Thyroid gland (tissue), 4 donors: ENCODE results near the gene BOK. TPM values are rescaled to one million over a fixed set of nuclear protein-coding genes. Genes with fewer than 3 reads are reported as not detected.
A peak's percentile ranks its signal among the peaks of the same experiment; 100 is the strongest.

Source experiments
- DNase-seq, 2 donors: peaks; one replicate each; pipeline ENCODE4 v3.0.0-alpha.2; 2019
- H3K27ac ChIP-seq, 3 donors: fragments of 200-600 bp; sonication (generic); 1 replicate in 2 of 3; 2 replicates in 1 of 3; pipeline ENCODE4 v1.5.1; 2016 to 2019; ENCODE audit warnings: mild to moderate bottlenecking in 1 of 3, moderate library complexity in 1 of 3
- H3K27me3 ChIP-seq: fragments of 200-600 bp; sonication (generic); one replicate; pipeline ENCODE4 v1.5.1; 2019
- H3K36me3 ChIP-seq, 2 donors: fragments of 200-600 bp; sonication (generic); one replicate each; pipeline ENCODE4 v1.5.1; 2016 to 2019
- H3K4me1 ChIP-seq, 2 donors: fragments of 200-600 bp; sonication (generic); one replicate each; pipeline ENCODE4 v1.5.1; 2017 to 2019
- H3K4me3 ChIP-seq, 3 donors: fragments of 200-600 bp; sonication (generic); replicated peaks in 1 of 3; 1 replicate in 2 of 3; 2 replicates in 1 of 3; pipeline ENCODE4 v1.5.1; 2016; ENCODE audit warnings: mild to moderate bottlenecking in 1 of 3
- H3K9me3 ChIP-seq: fragments of 200-600 bp; sonication (generic); one replicate; pipeline ENCODE4 v1.5.1; 2017
- CTCF ChIP-seq, 6 experiments: fragments of 200-600 bp in 3 of 6; fragments of 450-650 bp in 3 of 6; sonication (generic) in 3 of 6; IDR thresholded peaks; one replicate each; pipeline ENCODE4 v1.5.1; 2016 to 2019; ENCODE audit warnings: antibody characterized with exemption in 6 of 6, mild to moderate bottlenecking in 2 of 6, inconsistent platforms in 1 of 6, moderate library complexity in 1 of 6
- POLR2A ChIP-seq, 2 donors: fragments of 450-650 bp; IDR thresholded peaks; one replicate each; pipeline ENCODE4 v1.6.1; 2017; ENCODE audit warnings: antibody characterized with exemption in 2 of 2, mild to moderate bottlenecking in 2 of 2, moderate library complexity in 1 of 2
- WGBS, 2 donors: methylation state at CpG; one replicate each; pipeline ENCODE4 v1.1.5; 2017; 5-methylcytosine and 5-hydroxymethylcytosine counted together
- intact Hi-C: fragments of 100-400 bp; cut with DNase I; formaldehyde crosslinking; loops from one replicate; pipeline ENCODE4 v1.15.1; 2023
- total RNA-seq, 4 donors: library from RNA; depleted of rRNA; stranded (reverse); fragments of >200 nt; gene quantifications; one replicate each; pipeline ENCODE4 v1.2.3, GENCODE V29; 2016

Gene BOK
- total RNA-seq, 4 donors from 2014 or later, result 22.2 to 32.1 (median 27.0) TPM

- H3K9me3 ChIP-seq, result no peaks in the 10 kb centered on the region
- no peak for DNase-seq
- intact Hi-C loops, result no loop called here
- WGBS, 2 donors, result 90 to 95% methylated on average over 8 of the region's 8 CpGs
- H3K4me3 ChIP-seq, result no peak overlapping the region
- no peak for TF ChIP-seq POLR2A (IDR thresholded peaks at IDR 0.05)
- TF ChIP-seq CTCF (IDR thresholded peaks at IDR 0.05), result no peak
- no peak overlapping the region for H3K27ac ChIP-seq
- H3K36me3 ChIP-seq, result peaks cover 9 to 17% of the 10 kb centered on the region in 2 donors
- H3K27me3 ChIP-seq, result no peaks in the 10 kb centered on the region
- peaks cover 6% of the 10 kb centered on the region in 2 donors for H3K4me1 ChIP-seq
Measured at GRCh38 chr2:241606186-241606585, 47.6 kb downstream of the BOK start.

DNA sequence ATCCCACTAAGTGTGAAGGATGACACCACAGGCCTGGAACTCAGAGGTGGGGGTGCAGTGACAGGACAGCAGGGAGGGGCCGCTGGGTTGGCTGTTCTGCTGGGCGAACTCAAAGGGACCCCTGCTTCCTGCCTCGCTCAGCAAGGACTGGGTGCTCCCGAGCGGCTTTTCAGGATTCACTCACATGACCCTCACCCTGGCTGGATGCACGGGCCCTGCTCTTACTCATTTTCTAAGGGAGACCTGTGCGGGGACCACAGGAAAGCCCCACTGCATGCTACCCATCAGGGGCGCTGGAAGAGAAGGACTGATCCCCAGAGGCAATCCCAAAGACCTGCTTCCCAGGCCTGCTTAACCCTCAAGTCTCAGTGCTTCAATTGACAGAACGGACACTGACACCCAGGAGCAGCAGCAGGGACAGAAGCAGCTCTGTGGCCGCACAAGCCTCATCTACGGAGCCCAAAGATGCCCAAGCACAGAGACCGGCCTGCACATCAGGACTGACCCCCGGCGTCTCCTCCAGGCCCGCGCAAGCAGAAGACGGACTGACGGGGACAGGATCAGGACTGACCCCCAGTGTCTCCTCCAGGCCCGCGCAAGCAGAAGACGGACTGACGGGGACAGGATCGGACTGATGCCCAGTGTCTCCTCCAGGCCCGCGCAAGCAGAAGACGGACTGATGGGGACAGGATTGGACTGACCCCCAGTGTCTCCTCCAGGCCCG, 48.8 kb downstream of the BOK start:
- no peaks in the 10 kb centered on the region for H3K9me3 ChIP-seq
- intact Hi-C loops, result no loop called here
- H3K4me3 ChIP-seq, result no peak overlapping the region
- no peaks in the 10 kb centered on the region for H3K27me3 ChIP-seq
- TF ChIP-seq CTCF (IDR thresholded peaks at IDR 0.05) (no peak), POLR2A (IDR thresholded peaks at IDR 0.05) (no peak)
- H3K27ac ChIP-seq, result no peak overlapping the region
- peaks cover 9 to 15% of the 10 kb centered on the region in 2 donors for H3K36me3 ChIP-seq
- peaks cover 6% of the 10 kb centered on the region in 2 donors for H3K4me1 ChIP-seq
- 93 to 97% methylated on average over 24 to 26 of the region's 27 CpGs for WGBS, 2 donors
- no peak for DNase-seq

- WGBS, 2 donors, result 92 to 96% methylated on average over 10 of the region's 10 CpGs
Measured at GRCh38 chr2:241608881-241609280, 50.3 kb downstream of the BOK start.

DNA sequence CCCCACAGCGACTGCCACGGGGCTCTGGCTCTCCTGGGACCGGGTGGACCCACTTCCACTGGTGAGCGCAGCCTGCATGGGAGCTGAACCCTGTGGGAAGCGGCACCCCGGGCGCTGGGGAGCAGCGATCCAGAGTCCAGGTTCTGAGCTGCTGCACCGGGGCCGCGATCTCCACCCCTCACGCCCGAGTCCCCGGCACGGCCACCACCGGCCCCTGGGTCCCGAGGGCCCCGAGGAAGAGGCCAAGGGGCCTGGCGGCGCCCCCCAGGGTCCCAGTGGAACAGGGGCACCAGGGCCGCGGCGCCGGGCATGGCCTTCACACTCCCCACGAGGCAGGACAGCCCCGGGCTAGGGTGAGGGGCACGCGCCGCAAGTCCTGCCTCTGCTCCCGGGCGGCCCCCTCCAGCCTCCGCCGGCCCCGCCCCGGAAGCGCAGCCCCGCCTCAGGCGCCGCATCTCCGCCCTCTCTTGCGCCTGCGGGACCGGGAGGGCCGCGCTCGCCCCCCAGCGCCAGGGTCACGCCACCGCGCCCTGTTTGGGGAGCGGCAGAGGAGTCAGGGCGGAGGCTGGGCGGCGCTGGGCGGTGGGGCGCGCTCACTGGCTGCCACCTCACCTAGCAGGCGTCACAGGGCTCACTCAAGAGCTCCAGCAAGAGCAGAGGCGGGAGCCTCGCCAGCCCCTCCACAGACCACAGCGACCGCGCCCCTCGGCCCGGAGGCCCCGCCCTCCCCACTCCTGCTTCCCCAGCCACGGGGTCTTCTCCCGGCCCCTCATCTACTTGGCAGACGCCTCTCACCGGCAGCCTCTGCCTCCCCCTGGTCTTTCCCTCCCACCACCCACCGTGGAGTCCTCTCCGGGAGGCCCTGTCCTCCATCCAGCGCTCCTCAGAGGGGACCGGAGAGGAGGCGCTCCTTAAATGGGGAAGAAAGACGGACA, 51.6 kb downstream of the BOK start:
- Histone ChIP-seq H3K36me3 (peaks cover 9 to 10% of the 10 kb centered on the region in 2 donors), H3K27me3 (no peaks in the 10 kb centered on the region), H3K27ac (peak overlapping the region; percentile 58 to 83 (median 63)), H3K4me1 (peaks cover 6% of the 10 kb centered on the region in 2 donors), H3K9me3 (no peaks in the 10 kb centered on the region), H3K4me3 (peak overlapping the region in 2 of 3 donors; percentile 20 to 50)
- intact Hi-C loops, result loop anchor here (10.0 kb wide), 1 partner anchor 95 kb away; no protein-coding TSS in a partner anchor
- WGBS, 2 donors, result 9 to 23% methylated on average over 20 to 35 of the region's 76 CpGs
- peak; percentile 91 to 93 for DNase-seq
- TF ChIP-seq CTCF (IDR thresholded peaks at IDR 0.05) (peak in 5 of 6 experiments; percentile 32 to 80 (median 70)), POLR2A (IDR thresholded peaks at IDR 0.05) (no peak)

More at GRCh38 chr2:241608881-241609280, 50.3 kb downstream of the BOK start:
- Histone ChIP-seq H3K27me3 (no peaks in the 10 kb centered on the region), H3K4me1 (peaks cover 6% of the 10 kb centered on the region in 2 donors), H3K9me3 (no peaks in the 10 kb centered on the region), H3K36me3 (peaks cover 9 to 10% of the 10 kb centered on the region in 2 donors), H3K27ac (no peak overlapping the region), H3K4me3 (no peak overlapping the region)
- TF ChIP-seq POLR2A (IDR thresholded peaks at IDR 0.05), result no peak
- no peak for TF ChIP-seq CTCF (IDR thresholded peaks at IDR 0.05)
- intact Hi-C loops, result no loop called here
- DNase-seq, result no peak
